ENCODE results near the gene SBNO2.
"Not testable (repeated sequence)": the region's sequence is repeated elsewhere in the genome, so short reads cannot be mapped to it uniquely, and the experiment has no call there.

SBNO2 gene

DNA sequence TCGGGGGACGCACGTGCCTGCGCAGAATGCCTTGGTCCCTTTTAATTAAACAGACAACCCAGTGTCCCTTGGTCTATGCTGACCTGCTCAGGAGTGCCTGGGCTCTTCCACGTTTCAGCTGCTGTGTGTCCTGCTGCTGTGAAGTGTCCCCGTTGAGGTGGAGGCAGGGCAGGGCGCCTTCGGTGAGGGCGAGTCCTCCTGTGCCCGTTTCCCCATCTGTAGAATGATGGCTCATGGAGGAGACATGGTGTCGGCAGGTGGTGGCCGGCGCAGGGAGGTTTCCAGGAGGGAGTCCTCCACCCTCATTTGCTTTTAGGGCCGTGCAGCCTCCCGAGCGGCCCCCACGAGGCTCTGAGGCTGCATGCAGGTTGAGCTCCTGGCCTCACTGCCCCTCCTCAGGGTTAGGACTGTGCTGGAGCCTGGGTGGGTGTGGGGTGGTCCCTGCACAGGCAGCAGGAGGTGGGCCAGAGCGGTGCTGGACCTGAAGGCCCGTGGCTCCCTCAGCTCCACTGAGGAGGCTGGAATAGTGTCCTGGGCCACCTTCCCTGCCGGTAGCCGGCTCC is 40.3 kb upstream of the SBNO2 start:
- H3K4me3 ChIP-seq (ENCODE audit: low read depth, low read length) = peak overlapping the region; percentile 10
- TF ChIP-seq, protein P1, sequence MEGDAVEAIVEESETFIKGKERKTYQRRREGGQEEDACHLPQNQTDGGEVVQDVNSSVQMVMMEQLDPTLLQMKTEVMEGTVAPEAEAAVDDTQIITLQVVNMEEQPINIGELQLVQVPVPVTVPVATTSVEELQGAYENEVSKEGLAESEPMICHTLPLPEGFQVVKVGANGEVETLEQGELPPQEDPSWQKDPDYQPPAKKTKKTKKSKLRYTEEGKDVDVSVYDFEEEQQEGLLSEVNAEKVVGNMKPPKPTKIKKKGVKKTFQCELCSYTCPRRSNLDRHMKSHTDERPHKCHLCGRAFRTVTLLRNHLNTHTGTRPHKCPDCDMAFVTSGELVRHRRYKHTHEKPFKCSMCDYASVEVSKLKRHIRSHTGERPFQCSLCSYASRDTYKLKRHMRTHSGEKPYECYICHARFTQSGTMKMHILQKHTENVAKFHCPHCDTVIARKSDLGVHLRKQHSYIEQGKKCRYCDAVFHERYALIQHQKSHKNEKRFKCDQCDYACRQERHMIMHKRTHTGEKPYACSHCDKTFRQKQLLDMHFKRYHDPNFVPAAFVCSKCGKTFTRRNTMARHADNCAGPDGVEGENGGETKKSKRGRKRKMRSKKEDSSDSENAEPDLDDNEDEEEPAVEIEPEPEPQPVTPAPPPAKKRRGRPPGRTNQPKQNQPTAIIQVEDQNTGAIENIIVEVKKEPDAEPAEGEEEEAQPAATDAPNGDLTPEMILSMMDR (IDR thresholded peaks at IDR 0.05; ENCODE audit: borderline replicate concordance, insufficient read depth, low read depth, low read length) = no peak

- TF ChIP-seq, protein P1 (IDR thresholded peaks at IDR 0.05; ENCODE audit: borderline replicate concordance, insufficient read depth, low read depth, low read length) = no peak
Measured at GRCh38 chr19:1213391-1214286, 39.6 kb upstream of the SBNO2 start.

DNA sequence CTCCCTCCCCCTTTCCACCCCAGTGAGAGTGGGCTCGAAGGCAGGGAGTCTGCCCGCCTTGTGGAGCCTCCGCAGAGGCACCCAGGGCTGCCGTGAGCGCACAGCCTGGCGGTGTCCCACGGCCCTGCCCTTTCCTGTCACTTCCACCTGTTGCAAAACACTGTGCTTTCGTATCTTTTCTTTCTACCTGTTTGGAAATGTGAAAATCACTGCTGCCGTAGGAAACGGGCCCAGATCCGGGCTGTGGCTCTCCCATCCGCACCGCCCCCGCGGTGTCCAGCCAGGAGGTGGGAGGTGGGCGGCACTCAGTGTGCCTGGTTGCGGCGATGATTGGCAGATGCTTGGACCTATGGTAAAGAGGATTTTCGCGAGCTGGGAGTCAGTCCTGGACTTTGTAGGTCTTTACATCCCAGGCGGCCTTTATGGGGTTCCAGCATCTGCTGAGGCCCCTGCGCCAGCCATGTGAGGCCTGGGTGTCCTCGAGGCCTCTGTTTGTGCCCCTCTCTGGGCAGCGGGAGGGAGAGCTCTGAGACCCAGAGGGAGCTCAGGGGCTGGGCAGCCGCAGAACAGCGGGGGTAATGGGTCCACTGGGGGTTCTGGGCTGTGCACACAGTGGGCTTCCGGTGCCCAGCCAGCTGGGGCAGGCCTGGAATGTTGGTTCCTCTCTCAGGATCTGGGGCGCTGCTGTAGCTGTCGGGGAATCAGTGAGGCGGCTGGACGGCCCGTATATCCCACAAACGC is 37.6 kb upstream of the SBNO2 start:
- no peak overlapping the region for H3K4me3 ChIP-seq (ENCODE audit: low read depth, low read length)
- TF ChIP-seq, protein P1 (IDR thresholded peaks at IDR 0.05; ENCODE audit: borderline replicate concordance, insufficient read depth, low read depth, low read length) = no peak

More at GRCh38 chr19:1213391-1214286, 39.6 kb upstream of the SBNO2 start:
- H3K4me3 ChIP-seq (ENCODE audit: low read depth, low read length) = peak overlapping the region; percentile 10

DNA sequence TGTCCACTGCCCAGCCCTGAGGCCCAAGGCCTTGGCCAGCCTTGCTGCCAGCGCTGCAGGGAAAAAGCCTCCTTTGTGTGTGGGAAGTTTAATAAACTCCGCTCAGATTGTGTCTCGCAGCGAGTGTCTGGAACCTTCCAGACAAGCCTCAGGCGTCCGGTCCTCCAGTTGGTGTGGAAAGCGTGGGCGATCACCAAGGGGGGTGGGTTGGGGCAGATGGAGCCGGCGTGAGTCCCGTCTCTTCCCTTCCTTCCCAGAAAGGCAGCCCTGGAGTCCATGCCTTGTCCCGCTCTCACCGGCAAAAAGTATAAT is 36.1 kb upstream of the SBNO2 start:
- TF ChIP-seq, protein P1 (IDR thresholded peaks at IDR 0.05; ENCODE audit: borderline replicate concordance, insufficient read depth, low read depth, low read length) = no peak
- H3K4me3 ChIP-seq (ENCODE audit: low read depth, low read length) = no peak overlapping the region

- H3K4me3 ChIP-seq (ENCODE audit: low read depth, low read length) = not testable (repeated sequence)
Measured at GRCh38 chr19:1208830-1209229, 34.8 kb upstream of the SBNO2 start.

DNA sequence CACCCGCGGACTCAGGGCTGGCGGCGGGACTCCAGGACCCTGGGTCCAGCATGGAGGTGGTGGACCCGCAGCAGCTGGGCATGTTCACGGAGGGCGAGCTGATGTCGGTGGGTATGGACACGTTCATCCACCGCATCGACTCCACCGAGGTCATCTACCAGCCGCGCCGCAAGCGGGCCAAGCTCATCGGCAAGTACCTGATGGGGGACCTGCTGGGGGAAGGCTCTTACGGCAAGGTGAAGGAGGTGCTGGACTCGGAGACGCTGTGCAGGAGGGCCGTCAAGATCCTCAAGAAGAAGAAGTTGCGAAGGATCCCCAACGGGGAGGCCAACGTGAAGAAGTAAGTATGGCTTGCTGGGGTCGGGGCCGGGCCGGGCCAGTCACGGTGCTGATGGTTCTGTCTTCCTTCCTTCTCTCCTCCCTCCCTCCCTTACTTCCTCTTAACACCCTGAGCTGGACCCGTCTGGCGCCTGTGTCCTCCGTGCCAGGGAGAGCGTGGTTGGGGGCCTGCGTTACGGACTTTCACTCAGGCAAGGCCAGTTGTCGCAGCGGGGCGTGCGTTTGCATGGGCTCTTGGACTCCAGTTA is 32.9 kb upstream of the SBNO2 start:
- TF ChIP-seq, protein P1 (IDR thresholded peaks at IDR 0.05; ENCODE audit: borderline replicate concordance, insufficient read depth, low read depth, low read length) = no peak
- H3K4me3 ChIP-seq (ENCODE audit: low read depth, low read length) = peak overlapping the region; percentile 92

GRCh38 chr19:1206150-1206863 is 32.2 kb upstream of the SBNO2 start:
- TF ChIP-seq, protein P1 (IDR thresholded peaks at IDR 0.05; ENCODE audit: borderline replicate concordance, insufficient read depth, low read depth, low read length) = no peak

More at GRCh38 chr19:1206150-1206863, 32.2 kb upstream of the SBNO2 start:
- peak overlapping the region; percentile 92 for H3K4me3 ChIP-seq (ENCODE audit: low read depth, low read length)
